GM12878 (cell line): ENCODE results near the gene RNASE12. TPM values are rescaled to one million over a fixed set of nuclear protein-coding genes. Genes with fewer than 3 reads are reported as not detected.

Experiments
- ATAC-seq: fragments of 200-7000 bp; cut with Tn5 transposase; 3 replicates; pipeline ENCODE4 v1.9.1; 2020; ENCODE audit warnings: mild to moderate bottlenecking, moderate library complexity
- BruUV-seq: library from RNA; stranded (reverse); fragments of 400-500 nt; replicated peaks from 2 replicates; lab custom pipeline; 2021; lab: Mats Ljungman, UMichigan
- CTCF ChIA-PET: fragments of 300-600 bp; sonication (Branson Sonifier 250); formaldehyde crosslinking; extraction: SDS; loops from one replicate; lab custom pipeline; 2021; ENCODE audit warnings: inconsistent platforms; lab: Yijun Ruan, JAX
- POLR2A ChIA-PET: fragments of 350-600 bp; formaldehyde crosslinking; extraction: SDS; loops from one replicate; lab custom pipeline; 2021; ENCODE audit warnings: inconsistent platforms; lab: Charles Lee
- RAD21 ChIA-PET: fragments of 300-600 bp; sonication (Branson Sonifier 250); formaldehyde crosslinking; loops from one replicate; lab custom pipeline; 2023; ENCODE audit warnings: antibody characterized with exemption; ENCODE audit not compliant: unreplicated experiment; lab: Charles Lee
- SMC1A ChIA-PET: fragments of 300-600 bp; sonication (Branson Sonifier 250); formaldehyde crosslinking; loops from one replicate; lab custom pipeline; 2023; ENCODE audit not compliant: unreplicated experiment, uncharacterized antibody; lab: Charles Lee
- DNase-seq: peaks from one replicate; pipeline ENCODE4 v3.0.0-alpha.2; 2011; ENCODE audit warnings: low read depth, low spot score
- FAIRE-seq: peaks from 3 replicates; lab custom pipeline; 2011; peaks lifted over from hg19 to GRCh38; lab: Jason Lieb, UNC
- H2AFZ ChIP-seq: 2 replicates; pipeline ENCODE4 v1.6.0; 2011; ENCODE audit warnings: low read depth, low read length, control low read depth; ENCODE audit not compliant: control insufficient read depth
- H3K27ac ChIP-seq: 2 replicates; pipeline ENCODE4 v1.5.1; 2011; ENCODE audit warnings: control low read depth; ENCODE audit not compliant: control insufficient read depth, insufficient read depth
- H3K27me3 ChIP-seq, 2 experiments: replicated peaks in 1 of 2; 2 replicates each; pipeline versions ENCODE4 v1.6.0 to v1.6.1; 2011; ENCODE audit warnings: low read length in 1 of 2; ENCODE audit not compliant: control insufficient read depth in 2 of 2, insufficient read depth in 2 of 2
- H3K36me3 ChIP-seq, 2 experiments: 2 replicates each; pipeline ENCODE4 v1.5.1; 2011; ENCODE audit warnings: low read length in 1 of 2; ENCODE audit not compliant: control insufficient read depth in 2 of 2, insufficient read depth in 2 of 2
- H3K4me1 ChIP-seq: 2 replicates; pipeline ENCODE4 v1.6.1; 2011; ENCODE audit warnings: mild to moderate bottlenecking, low read length, moderate library complexity, mixed read lengths; ENCODE audit not compliant: control insufficient read depth, insufficient read depth
- H3K4me2 ChIP-seq: 2 replicates; pipeline ENCODE4 v1.6.0; 2011; ENCODE audit warnings: control low read depth; ENCODE audit not compliant: control insufficient read depth, insufficient read depth
- H3K4me3 ChIP-seq: fragments of 200-600 bp; sonication (generic); 2 replicates; pipeline ENCODE4 v1.5.1; 2016
- H3K79me2 ChIP-seq: 2 replicates; pipeline ENCODE4 v1.6.0; 2011; ENCODE audit warnings: low read length; ENCODE audit not compliant: control insufficient read depth, insufficient read depth
- H3K9ac ChIP-seq: 2 replicates; pipeline ENCODE4 v1.8.0; 2011; ENCODE audit warnings: low read length, control low read depth, mixed read lengths; ENCODE audit not compliant: control insufficient read depth, insufficient read depth
- H3K9me3 ChIP-seq: replicated peaks from 3 replicates; pipeline ENCODE4 v1.5.1; 2011; ENCODE audit warnings: mild to moderate bottlenecking, low read length; ENCODE audit not compliant: control insufficient read depth, insufficient read depth
- H4K20me1 ChIP-seq: 2 replicates; pipeline ENCODE4 v1.6.0; 2011; ENCODE audit not compliant: control insufficient read depth, insufficient read depth
- ATF7 ChIP-seq: fragments of 450-650 bp; IDR thresholded peaks from 2 replicates; pipeline ENCODE4 v1.6.1; 2016; ENCODE audit warnings: low read depth, mild to moderate bottlenecking
- CEBPB ChIP-seq, 2 experiments: fragments of 150-350 bp in 1 of 2; IDR thresholded peaks; 2 replicates each; pipeline ENCODE4 v1.6.1; 2012 to 2014; ENCODE audit warnings: low read depth in 2 of 2, low read length in 2 of 2, borderline replicate concordance in 1 of 2, inconsistent platforms in 1 of 2
- FOS ChIP-seq: IDR thresholded peaks from 3 replicates; pipeline ENCODE4 v1.6.1; 2011; ENCODE audit warnings: borderline replicate concordance; ENCODE audit not compliant: insufficient read length; ENCODE audit errors: extremely low read depth
- HCFC1 ChIP-seq: fragments of 150-350 bp; IDR thresholded peaks from 2 replicates; pipeline ENCODE4 v1.6.1; 2014; ENCODE audit warnings: low read length
- IKZF2 ChIP-seq, 2 experiments: fragments of 450-650 bp; IDR thresholded peaks; 2 replicates each; pipeline ENCODE4 v1.6.1; 2017; ENCODE audit warnings: mild to moderate bottlenecking in 2 of 2, moderate library complexity in 2 of 2
- MTA3 ChIP-seq: IDR thresholded peaks from 2 replicates; pipeline ENCODE4 v1.6.1; 2012; ENCODE audit warnings: low read length, inconsistent platforms, borderline replicate concordance
- POLR2AphosphoS5 ChIP-seq: IDR thresholded peaks from 2 replicates; pipeline ENCODE4 v1.6.1; 2011; ENCODE audit warnings: mild to moderate bottlenecking, low read length, inconsistent platforms
- WGBS: methylation state at CpG from one replicate; pipeline ENCODE4 v1.1.6; 2016; ENCODE audit warnings: low lambda C conversion rate; ENCODE audit not compliant: insufficient replicate concordance, insufficient coverage; ENCODE audit errors: missing lambda C conversion rate; 5-methylcytosine and 5-hydroxymethylcytosine counted together
- in situ Hi-C: fragments of 300-500 bp; cut with MboI; formaldehyde crosslinking; loops from 9 replicates; pipeline ENCODE4 v1.14.3; 2018; ENCODE audit warnings: mixed read lengths
- intact Hi-C: fragments of 100-400 bp; cut with micrococcal nuclease; formaldehyde crosslinking; loops from one replicate; pipeline ENCODE4 v1.14.2; 2022; ENCODE audit not compliant: unreplicated experiment
- polyA plus RNA-seq, 11 experiments: library from polyadenylated mRNA; depleted of rRNA in 4 of 11; unstranded in 6 of 11; stranded (reverse) in 5 of 11; fragments of >200 nt; fragmentation: Nextera tagmentation in 4 of 11; fragmentation: Illumina TruSeq in 1 of 11; extraction: Ambion mirVana in 4 of 11; extraction: Trizol in 1 of 11; gene quantifications; 1 replicate in 1 of 11; 2 replicates in 10 of 11; pipeline versions ENCODE4 v1.2.1 to v1.2.3, GENCODE V29; 2011 to 2016; ENCODE audit warnings: inconsistent platforms in 2 of 11, missing spikeins in 2 of 11, low read depth in 1 of 11
- total RNA-seq, 4 experiments: library from RNA; depleted of rRNA in 3 of 4; stranded (reverse); fragments of >200 nt in 3 of 4; fragmentation: Illumina TruSeq in 1 of 4; extraction: Trizol in 1 of 4; gene quantifications; 2 replicates each; pipeline versions ENCODE4 v1.2.1 to v1.2.3, GENCODE V29; 2013 to 2021
- TF ChIP-seq, protein P1 (sequence below): fragments of 450-650 bp; IDR thresholded peaks from 2 replicates; pipeline ENCODE4 v1.6.1; 2018; ENCODE audit warnings: mild to moderate bottlenecking, low read depth, moderate library complexity; ENCODE audit not compliant: partially characterized antibody
- TF ChIP-seq, protein P2 (sequence below): fragments of 450-650 bp; IDR thresholded peaks from 2 replicates; pipeline ENCODE4 v1.6.1; 2017; ENCODE audit warnings: mild to moderate bottlenecking, moderate library complexity
- TF ChIP-seq, protein P3 (sequence below): IDR thresholded peaks from 2 replicates; pipeline ENCODE4 v1.6.1; 2011; ENCODE audit warnings: low read depth, low read length, improper control_type of control experiment, borderline replicate concordance
- TF ChIP-seq, protein P4 (sequence below): IDR thresholded peaks from 2 replicates; pipeline ENCODE4 v1.6.1; 2011; ENCODE audit warnings: borderline replicate concordance, low read depth, mild to moderate bottlenecking, moderate library complexity, mixed read lengths, low read length; ENCODE audit not compliant: insufficient read depth; ENCODE audit errors: extremely low read length
- TF ChIP-seq, protein P5 (sequence below): fragments of 450-650 bp; IDR thresholded peaks from 2 replicates; pipeline ENCODE4 v1.6.1; 2016; ENCODE audit warnings: mild to moderate bottlenecking

The RNASE12 gene
- total and polyA plus RNA-seq, 10 of the 15 experiments (the other 5 are each of a cell fraction or from before 2014, with no cell fraction given), result not detected

DNA sequence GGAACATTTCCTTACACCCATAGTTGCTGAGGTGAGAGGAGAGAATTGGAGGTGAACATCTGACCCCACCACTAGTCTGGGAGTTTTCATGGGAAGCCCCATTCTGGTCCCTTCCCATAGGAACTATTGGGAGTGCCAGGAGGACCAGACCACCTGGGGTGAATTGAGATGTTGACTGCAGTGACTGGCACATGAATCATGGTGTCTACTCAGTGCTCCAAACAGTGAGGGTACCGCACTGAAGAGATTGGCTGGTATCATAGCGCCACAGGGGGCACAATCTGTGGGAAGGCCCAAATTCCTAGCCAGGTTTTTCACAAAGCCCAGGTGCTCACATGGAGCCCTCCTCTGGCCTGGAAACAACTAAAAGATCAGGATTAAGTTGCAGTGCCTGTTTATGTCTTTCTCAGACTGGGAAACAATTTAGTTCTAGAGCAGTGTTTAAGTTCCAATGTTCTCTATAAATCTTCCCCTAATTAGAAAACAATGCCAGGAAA is 26.6 kb downstream of the RNASE12 start (continued):
- TF ChIP-seq, protein P1, sequence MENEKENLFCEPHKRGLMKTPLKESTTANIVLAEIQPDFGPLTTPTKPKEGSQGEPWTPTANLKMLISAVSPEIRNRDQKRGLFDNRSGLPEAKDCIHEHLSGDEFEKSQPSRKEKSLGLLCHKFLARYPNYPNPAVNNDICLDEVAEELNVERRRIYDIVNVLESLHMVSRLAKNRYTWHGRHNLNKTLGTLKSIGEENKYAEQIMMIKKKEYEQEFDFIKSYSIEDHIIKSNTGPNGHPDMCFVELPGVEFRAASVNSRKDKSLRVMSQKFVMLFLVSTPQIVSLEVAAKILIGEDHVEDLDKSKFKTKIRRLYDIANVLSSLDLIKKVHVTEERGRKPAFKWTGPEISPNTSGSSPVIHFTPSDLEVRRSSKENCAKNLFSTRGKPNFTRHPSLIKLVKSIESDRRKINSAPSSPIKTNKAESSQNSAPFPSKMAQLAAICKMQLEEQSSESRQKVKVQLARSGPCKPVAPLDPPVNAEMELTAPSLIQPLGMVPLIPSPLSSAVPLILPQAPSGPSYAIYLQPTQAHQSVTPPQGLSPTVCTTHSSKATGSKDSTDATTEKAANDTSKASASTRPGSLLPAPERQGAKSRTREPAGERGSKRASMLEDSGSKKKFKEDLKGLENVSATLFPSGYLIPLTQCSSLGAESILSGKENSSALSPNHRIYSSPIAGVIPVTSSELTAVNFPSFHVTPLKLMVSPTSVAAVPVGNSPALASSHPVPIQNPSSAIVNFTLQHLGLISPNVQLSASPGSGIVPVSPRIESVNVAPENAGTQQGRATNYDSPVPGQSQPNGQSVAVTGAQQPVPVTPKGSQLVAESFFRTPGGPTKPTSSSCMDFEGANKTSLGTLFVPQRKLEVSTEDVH, result no peak
- TF ChIP-seq, protein P2, sequence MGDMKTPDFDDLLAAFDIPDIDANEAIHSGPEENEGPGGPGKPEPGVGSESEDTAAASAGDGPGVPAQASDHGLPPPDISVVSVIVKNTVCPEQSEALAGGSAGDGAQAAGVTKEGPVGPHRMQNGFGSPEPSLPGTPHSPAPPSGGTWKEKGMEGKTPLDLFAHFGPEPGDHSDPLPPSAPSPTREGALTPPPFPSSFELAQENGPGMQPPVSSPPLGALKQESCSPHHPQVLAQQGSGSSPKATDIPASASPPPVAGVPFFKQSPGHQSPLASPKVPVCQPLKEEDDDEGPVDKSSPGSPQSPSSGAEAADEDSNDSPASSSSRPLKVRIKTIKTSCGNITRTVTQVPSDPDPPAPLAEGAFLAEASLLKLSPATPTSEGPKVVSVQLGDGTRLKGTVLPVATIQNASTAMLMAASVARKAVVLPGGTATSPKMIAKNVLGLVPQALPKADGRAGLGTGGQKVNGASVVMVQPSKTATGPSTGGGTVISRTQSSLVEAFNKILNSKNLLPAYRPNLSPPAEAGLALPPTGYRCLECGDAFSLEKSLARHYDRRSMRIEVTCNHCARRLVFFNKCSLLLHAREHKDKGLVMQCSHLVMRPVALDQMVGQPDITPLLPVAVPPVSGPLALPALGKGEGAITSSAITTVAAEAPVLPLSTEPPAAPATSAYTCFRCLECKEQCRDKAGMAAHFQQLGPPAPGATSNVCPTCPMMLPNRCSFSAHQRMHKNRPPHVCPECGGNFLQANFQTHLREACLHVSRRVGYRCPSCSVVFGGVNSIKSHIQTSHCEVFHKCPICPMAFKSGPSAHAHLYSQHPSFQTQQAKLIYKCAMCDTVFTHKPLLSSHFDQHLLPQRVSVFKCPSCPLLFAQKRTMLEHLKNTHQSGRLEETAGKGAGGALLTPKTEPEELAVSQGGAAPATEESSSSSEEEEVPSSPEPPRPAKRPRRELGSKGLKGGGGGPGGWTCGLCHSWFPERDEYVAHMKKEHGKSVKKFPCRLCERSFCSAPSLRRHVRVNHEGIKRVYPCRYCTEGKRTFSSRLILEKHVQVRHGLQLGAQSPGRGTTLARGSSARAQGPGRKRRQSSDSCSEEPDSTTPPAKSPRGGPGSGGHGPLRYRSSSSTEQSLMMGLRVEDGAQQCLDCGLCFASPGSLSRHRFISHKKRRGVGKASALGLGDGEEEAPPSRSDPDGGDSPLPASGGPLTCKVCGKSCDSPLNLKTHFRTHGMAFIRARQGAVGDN, result no peak
- TF ChIP-seq, protein P3, sequence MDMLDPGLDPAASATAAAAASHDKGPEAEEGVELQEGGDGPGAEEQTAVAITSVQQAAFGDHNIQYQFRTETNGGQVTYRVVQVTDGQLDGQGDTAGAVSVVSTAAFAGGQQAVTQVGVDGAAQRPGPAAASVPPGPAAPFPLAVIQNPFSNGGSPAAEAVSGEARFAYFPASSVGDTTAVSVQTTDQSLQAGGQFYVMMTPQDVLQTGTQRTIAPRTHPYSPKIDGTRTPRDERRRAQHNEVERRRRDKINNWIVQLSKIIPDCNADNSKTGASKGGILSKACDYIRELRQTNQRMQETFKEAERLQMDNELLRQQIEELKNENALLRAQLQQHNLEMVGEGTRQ, result no peak

DNA sequence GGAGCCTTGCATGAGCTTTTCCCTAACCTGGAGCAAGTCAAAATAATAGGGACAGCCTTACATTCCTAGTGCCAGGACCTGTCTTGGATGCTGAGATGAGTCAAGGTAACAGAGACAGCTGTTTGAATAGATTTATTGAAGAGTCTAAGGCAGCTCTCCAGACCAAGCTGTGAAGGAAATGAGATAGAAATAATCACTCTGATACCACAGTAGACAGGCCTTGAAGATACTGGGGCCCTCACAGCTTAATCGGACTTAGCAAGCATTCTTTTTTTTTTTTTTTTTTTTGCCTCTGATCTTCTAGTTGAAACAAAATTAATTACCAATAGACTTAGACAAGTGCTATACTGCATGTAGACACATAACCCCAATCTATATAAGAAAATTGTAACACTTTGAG is 27.2 kb downstream of the RNASE12 start:
- Histone ChIP-seq H3K27ac (no peak overlapping the region), H3K27me3 (no peaks in the 10 kb centered on the region), H3K79me2 (no peaks in the 10 kb centered on the region), H3K36me3 (no peaks in the 10 kb centered on the region), H3K4me2 (no peak overlapping the region), H3K4me3 (no peak overlapping the region), H3K9ac (no peak overlapping the region), H3K4me1 (no peaks in the 10 kb centered on the region), H4K20me1 (no peaks in the 10 kb centered on the region), H3K9me3 (no peaks in the 10 kb centered on the region; the same call in 1 of the 3 replicates), H2AFZ (no peak overlapping the region)
- no peak for DNase-seq
- ChIA-PET SMC1A (no interaction called here), POLR2A (no interaction called here), CTCF (no interaction called here), RAD21 (no interaction called here)
- ATAC-seq, result no peak
- intact Hi-C loops, result no loop called here
- in situ Hi-C loops, result no loop called here
- no TSS peak for BruUV-seq
- 25% methylated on average over 1 of the region's 1 CpG for WGBS
- no peak for FAIRE-seq
- TF ChIP-seq POLR2AphosphoS5 (no peak), ATF7 (no peak), FOS (no peak), CEBPB (IDR thresholded peaks at IDR 0.05; ENCODE audit: borderline replicate concordance in 1 of 2, low read depth in 2 of 2, low read length in 2 of 2) (no peak), IKZF2 (IDR thresholded peaks at IDR 0.05) (no peak), MTA3 (no peak), HCFC1 (no peak)
- TF ChIP-seq, protein P4, sequence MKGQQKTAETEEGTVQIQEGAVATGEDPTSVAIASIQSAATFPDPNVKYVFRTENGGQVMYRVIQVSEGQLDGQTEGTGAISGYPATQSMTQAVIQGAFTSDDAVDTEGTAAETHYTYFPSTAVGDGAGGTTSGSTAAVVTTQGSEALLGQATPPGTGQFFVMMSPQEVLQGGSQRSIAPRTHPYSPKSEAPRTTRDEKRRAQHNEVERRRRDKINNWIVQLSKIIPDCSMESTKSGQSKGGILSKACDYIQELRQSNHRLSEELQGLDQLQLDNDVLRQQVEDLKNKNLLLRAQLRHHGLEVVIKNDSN, result no peak
- TF ChIP-seq, protein P5, sequence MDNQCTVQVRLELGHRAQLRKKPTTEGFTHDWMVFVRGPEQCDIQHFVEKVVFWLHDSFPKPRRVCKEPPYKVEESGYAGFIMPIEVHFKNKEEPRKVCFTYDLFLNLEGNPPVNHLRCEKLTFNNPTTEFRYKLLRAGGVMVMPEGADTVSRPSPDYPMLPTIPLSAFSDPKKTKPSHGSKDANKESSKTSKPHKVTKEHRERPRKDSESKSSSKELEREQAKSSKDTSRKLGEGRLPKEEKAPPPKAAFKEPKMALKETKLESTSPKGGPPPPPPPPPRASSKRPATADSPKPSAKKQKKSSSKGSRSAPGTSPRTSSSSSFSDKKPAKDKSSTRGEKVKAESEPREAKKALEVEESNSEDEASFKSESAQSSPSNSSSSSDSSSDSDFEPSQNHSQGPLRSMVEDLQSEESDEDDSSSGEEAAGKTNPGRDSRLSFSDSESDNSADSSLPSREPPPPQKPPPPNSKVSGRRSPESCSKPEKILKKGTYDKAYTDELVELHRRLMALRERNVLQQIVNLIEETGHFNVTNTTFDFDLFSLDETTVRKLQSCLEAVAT, result no peak
